Measurements from ENCODE around the gene NSD2.
A peak's percentile ranks its signal among the peaks of the same experiment; 100 is the strongest.

The NSD2 gene

DNA sequence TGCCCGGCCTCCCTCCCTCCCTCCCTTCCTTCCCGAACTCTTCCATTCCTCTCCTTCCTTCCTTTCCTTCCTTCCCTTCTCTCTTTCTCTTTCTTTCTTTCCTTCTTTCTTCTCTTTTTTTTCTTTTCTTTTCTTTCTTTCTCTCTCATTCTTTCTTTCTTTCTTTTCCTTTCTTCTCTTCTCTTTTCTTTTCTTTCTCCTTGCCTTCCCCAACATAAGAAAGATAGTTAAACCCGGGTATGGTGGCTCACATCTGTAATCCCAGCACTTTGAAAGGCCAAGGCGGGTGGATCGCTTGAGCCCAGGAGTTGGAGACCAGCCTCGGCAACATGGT lies 25.4 kb downstream of the NSD2 start:
- H3K4me3 ChIP-seq (ENCODE audit: control insufficient read depth, low read depth, low read length): no peak overlapping the region
- no peak for DNase-seq (ENCODE audit: low read depth)
- no peak for TF ChIP-seq CTCF (conservative IDR thresholded peaks at IDR 0.05; ENCODE audit: control insufficient read depth, insufficient read depth, low read depth, low read length)

GRCh38 chr4:1898007-1898406 lies 26.8 kb downstream of the NSD2 start:
- DNase-seq (ENCODE audit: low read depth): no peak
- H3K4me3 ChIP-seq (ENCODE audit: control insufficient read depth, low read depth, low read length): no peak overlapping the region
- no peak for TF ChIP-seq CTCF (conservative IDR thresholded peaks at IDR 0.05; ENCODE audit: control insufficient read depth, insufficient read depth, low read depth, low read length)

- no peak overlapping the region for H3K4me3 ChIP-seq (ENCODE audit: control insufficient read depth, low read depth, low read length)
- TF ChIP-seq CTCF (conservative IDR thresholded peaks at IDR 0.05; ENCODE audit: control insufficient read depth, insufficient read depth, low read depth, low read length): no peak
- DNase-seq (ENCODE audit: low read depth): no peak
Measured at GRCh38 chr4:1898681-1899080, 27.5 kb downstream of the NSD2 start.

GRCh38 chr4:1899149-1900086 lies 28.2 kb downstream of the NSD2 start:
- peak; percentile 79 for TF ChIP-seq CTCF (conservative IDR thresholded peaks at IDR 0.05; ENCODE audit: control insufficient read depth, insufficient read depth, low read depth, low read length)
- H3K4me3 ChIP-seq (ENCODE audit: control insufficient read depth, low read depth, low read length): no peak overlapping the region
- DNase-seq (ENCODE audit: low read depth): peak; percentile 82

- TF ChIP-seq CTCF (conservative IDR thresholded peaks at IDR 0.05; ENCODE audit: control insufficient read depth, insufficient read depth, low read depth, low read length): no peak
- H3K4me3 ChIP-seq (ENCODE audit: control insufficient read depth, low read depth, low read length): no peak overlapping the region
- DNase-seq (ENCODE audit: low read depth): no peak
Measured at GRCh38 chr4:1900087-1900433, 28.9 kb downstream of the NSD2 start.

DNA sequence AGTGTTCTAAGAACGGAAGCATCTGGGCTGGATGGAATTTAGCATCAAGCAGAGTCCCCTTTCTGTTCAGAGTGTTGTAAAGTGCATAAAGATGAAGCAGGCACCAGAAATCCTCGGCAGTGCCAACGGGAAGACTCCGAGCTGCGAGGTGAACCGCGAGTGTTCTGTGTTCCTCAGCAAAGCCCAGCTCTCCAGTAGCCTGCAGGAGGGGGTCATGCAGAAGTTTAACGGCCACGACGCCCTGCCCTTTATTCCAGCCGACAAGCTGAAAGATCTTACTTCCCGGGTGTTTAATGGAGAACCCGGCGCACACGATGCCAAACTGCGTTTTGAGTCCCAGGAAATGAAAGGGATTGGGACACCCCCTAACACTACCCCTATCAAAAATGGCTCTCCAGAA lies 29.4 kb downstream of the NSD2 start:
- H3K4me3 ChIP-seq (ENCODE audit: control insufficient read depth, low read depth, low read length): no peak overlapping the region
- DNase-seq (ENCODE audit: low read depth): no peak
- no peak for TF ChIP-seq CTCF (conservative IDR thresholded peaks at IDR 0.05; ENCODE audit: control insufficient read depth, insufficient read depth, low read depth, low read length)

Data from fibroblast of mammary gland (primary cell).